PC-3 (cell line): ENCODE results near the gene ESR2. TPM values are rescaled to one million over a fixed set of nuclear protein-coding genes. Genes with fewer than 3 reads are reported as not detected.

Experiments used
- ATAC-seq: fragments of 200-7000 bp; cut with Tn5 transposase; 2 replicates; pipeline ENCODE4 v1.9.1; 2020; ENCODE audit warnings: mild to moderate bottlenecking, moderate library complexity
- BruUV-seq: library from RNA; stranded (reverse); fragments of 400-500 nt; replicated peaks from 2 replicates; lab custom pipeline; 2021; lab: Mats Ljungman, UMichigan
- CTCF ChIA-PET: fragments of 300-600 bp; sonication (Branson Sonifier 250); formaldehyde crosslinking; loops from one replicate; lab custom pipeline; 2022; ENCODE audit warnings: antibody characterized with exemption; lab: Charles Lee
- POLR2A ChIA-PET: fragments of 300-600 bp; sonication (Branson Sonifier 250); formaldehyde crosslinking; loops from one replicate; lab custom pipeline; 2022; ENCODE audit warnings: antibody characterized with exemption; ENCODE audit not compliant: unreplicated experiment; lab: Charles Lee
- DNase-seq: peaks from one replicate; pipeline ENCODE4 v3.0.0-alpha.2; 2015
- H2AFZ ChIP-seq: fragments of 300-600 bp; sonication (generic); 2 replicates; pipeline ENCODE4 v1.6.0; 2016; ENCODE audit warnings: antibody characterized with exemption, low read length
- H3F3A ChIP-seq: fragments of 300-600 bp; sonication (generic); one replicate; pipeline ENCODE4 v1.6.0; 2017; ENCODE audit warnings: antibody characterized with exemption, low read length, control low read depth, mild to moderate bottlenecking; ENCODE audit not compliant: unreplicated experiment
- H3K27ac ChIP-seq: fragments of 300-600 bp; sonication (generic); 2 replicates; pipeline ENCODE4 v1.5.1; 2016; ENCODE audit warnings: mild to moderate bottlenecking, low read length
- H3K27me3 ChIP-seq: fragments of 300-600 bp; sonication (generic); 2 replicates; pipeline ENCODE4 v1.6.1; 2016; ENCODE audit warnings: low read length, mixed read lengths
- H3K36me3 ChIP-seq: fragments of 300-600 bp; sonication (generic); 2 replicates; pipeline ENCODE4 v1.6.1; 2016; ENCODE audit warnings: low read depth, mixed run types, low read length, mixed read lengths
- H3K4me1 ChIP-seq: fragments of 300-600 bp; sonication (generic); 2 replicates; pipeline ENCODE4 v1.5.1; 2016; ENCODE audit warnings: low read length; ENCODE audit not compliant: insufficient read depth
- H3K4me2 ChIP-seq: fragments of 300-600 bp; sonication (generic); 2 replicates; pipeline ENCODE4 v1.6.0; 2016; ENCODE audit warnings: low read length
- H3K4me3 ChIP-seq: fragments of 300-600 bp; sonication (generic); 2 replicates; pipeline ENCODE4 v1.5.1; 2016; ENCODE audit warnings: mild to moderate bottlenecking, low read length, mixed read lengths
- H3K79me2 ChIP-seq: fragments of 300-600 bp; sonication (generic); 2 replicates; pipeline ENCODE4 v1.6.1; 2017; ENCODE audit warnings: low read length, mixed read lengths
- H3K9ac ChIP-seq: fragments of 300-600 bp; sonication (generic); 2 replicates; pipeline ENCODE4 v1.6.0; 2016; ENCODE audit warnings: mild to moderate bottlenecking, low read length
- H3K9me2 ChIP-seq: fragments of 300-600 bp; sonication (generic); replicated peaks from 2 replicates; pipeline ENCODE4 v1.6.1; 2016; ENCODE audit warnings: mixed run types, low read length, mixed read lengths
- H3K9me3 ChIP-seq: fragments of 300-600 bp; sonication (generic); 2 replicates; pipeline ENCODE4 v1.6.1; 2016; ENCODE audit warnings: low read length, mixed read lengths
- H4K20me1 ChIP-seq: fragments of 300-600 bp; sonication (generic); 2 replicates; pipeline ENCODE4 v1.6.1; 2016; ENCODE audit warnings: low read length, mixed read lengths
- CTCF ChIP-seq: fragments of 300-600 bp; sonication (generic); conservative IDR thresholded peaks from 2 replicates; pipeline ENCODE4 v1.5.1; 2017; ENCODE audit warnings: antibody characterized with exemption, low read depth, mild to moderate bottlenecking, low read length
- EZH2 ChIP-seq: fragments of 300-600 bp; sonication (generic); IDR thresholded peaks from one replicate; pipeline ENCODE4 v1.6.1; 2017; ENCODE audit warnings: antibody characterized with exemption, mild to moderate bottlenecking, low read length; ENCODE audit not compliant: unreplicated experiment
- EZH2phosphoT487 ChIP-seq: fragments of 300-600 bp; sonication (generic); IDR thresholded peaks from 2 replicates; pipeline ENCODE4 v1.6.1; 2018; ENCODE audit warnings: mild to moderate bottlenecking, antibody characterized with exemption, low read length, borderline replicate concordance
- intact Hi-C: fragments of 100-400 bp; cut with micrococcal nuclease; formaldehyde crosslinking; loops from 2 replicates; pipeline ENCODE4 v1.9.0; 2023
- total RNA-seq: library from RNA; depleted of rRNA; stranded (reverse); fragments of >200 nt; gene quantifications from 2 replicates; pipeline ENCODE4 v1.2.3, GENCODE V29; 2014

Gene ESR2
- total RNA-seq, 1 experiment from 2014 or later, result 0.18 TPM

GRCh38 chr14:64091217-64091616, 203.0 kb downstream of the ESR2 start:
- H3F3A ChIP-seq, result no peaks in the 10 kb centered on the region
- H3K9me2 ChIP-seq, result no peaks in the 10 kb centered on the region
- no peak overlapping the region for H2AFZ ChIP-seq
- no peak overlapping the region for H3K27ac ChIP-seq
- ChIA-PET CTCF (no interaction called here), POLR2A (interaction anchor here (0.5 kb wide), 1 partner anchor 440 kb away, joined by 7 read pairs; no protein-coding TSS in a partner anchor)
- DNase-seq (no peak), ATAC-seq (no peak)
- no peaks in the 10 kb centered on the region for H3K79me2 ChIP-seq
- no peaks in the 10 kb centered on the region for H4K20me1 ChIP-seq
- no peaks in the 10 kb centered on the region for H3K36me3 ChIP-seq
- no peaks in the 10 kb centered on the region for H3K27me3 ChIP-seq
- H3K9ac ChIP-seq, result no peak overlapping the region
- peaks cover 15% of the 10 kb centered on the region for H3K4me1 ChIP-seq
- BruUV-seq, result no TSS peak
- intact Hi-C loops, result no loop called here
- no peak for TF ChIP-seq CTCF
- TF ChIP-seq EZH2, result no peak
- TF ChIP-seq EZH2phosphoT487, result no peak
- H3K4me2 ChIP-seq, result no peak overlapping the region
- H3K4me3 ChIP-seq, result no peak overlapping the region
- no peaks in the 10 kb centered on the region for H3K9me3 ChIP-seq

GRCh38 chr14:64089920-64090319, 204.3 kb downstream of the ESR2 start:
- H3K4me3 ChIP-seq, result no peak overlapping the region
- no peaks in the 10 kb centered on the region for H3K9me3 ChIP-seq
- no peaks in the 10 kb centered on the region for H4K20me1 ChIP-seq
- no peak for ATAC-seq
- H2AFZ ChIP-seq, result no peak overlapping the region
- TF ChIP-seq EZH2phosphoT487 (no peak), CTCF (no peak), EZH2 (no peak)
- DNase-seq, result no peak
- H3F3A ChIP-seq, result no peaks in the 10 kb centered on the region
- H3K27me3 ChIP-seq, result no peaks in the 10 kb centered on the region
- ChIA-PET CTCF (interaction anchor here (0.7 kb wide), 1 partner anchor 214 kb away, joined by 3 read pairs; no protein-coding TSS in a partner anchor), POLR2A (no interaction called here)
- H3K79me2 ChIP-seq, result no peaks in the 10 kb centered on the region
- intact Hi-C loops, result loop anchor here (2.0 to 5.0 kb wide), 2 partner anchors 27 to 48 kb away; no protein-coding TSS in a partner anchor
- BruUV-seq, result no TSS peak
- peaks cover 15% of the 10 kb centered on the region for H3K4me1 ChIP-seq
- H3K27ac ChIP-seq, result no peak overlapping the region
- no peak overlapping the region for H3K9ac ChIP-seq
- no peak overlapping the region for H3K4me2 ChIP-seq
- H3K36me3 ChIP-seq, result no peaks in the 10 kb centered on the region
- no peaks in the 10 kb centered on the region for H3K9me2 ChIP-seq

GRCh38 chr14:64088647-64088964, 205.6 kb downstream of the ESR2 start:
- no peaks in the 10 kb centered on the region for H3K27me3 ChIP-seq
- H3K27ac ChIP-seq, result no peak overlapping the region
- H3K9me3 ChIP-seq, result no peaks in the 10 kb centered on the region
- DNase-seq (peak; percentile 25), ATAC-seq (peak; percentile 79)
- TF ChIP-seq EZH2 (no peak), CTCF (no peak), EZH2phosphoT487 (no peak)
- H3K9ac ChIP-seq, result no peak overlapping the region
- POLR2A ChIA-PET, result interaction anchor here (0.5 to 0.6 kb wide), 3 partner anchors 8 to 1085 kb away, joined by 3 to 5 read pairs (median 4); no protein-coding TSS in a partner anchor
- H3K79me2 ChIP-seq, result no peaks in the 10 kb centered on the region
- H4K20me1 ChIP-seq, result no peaks in the 10 kb centered on the region
- H2AFZ ChIP-seq, result no peak overlapping the region
- intact Hi-C loops, result loop anchor here (1.0 to 5.0 kb wide), 3 partner anchors 13 to 46 kb away; no protein-coding TSS in a partner anchor
- H3K36me3 ChIP-seq, result no peaks in the 10 kb centered on the region
- no peak overlapping the region for H3K4me3 ChIP-seq
- no peaks in the 10 kb centered on the region for H3K9me2 ChIP-seq
- H3K4me1 ChIP-seq, result peaks cover 15% of the 10 kb centered on the region
- CTCF ChIA-PET, result no interaction called here
- H3K4me2 ChIP-seq, result no peak overlapping the region
- BruUV-seq, result no TSS peak
- H3F3A ChIP-seq, result no peaks in the 10 kb centered on the region
